Astrocyte of the cerebellum (primary cell): ENCODE measurements around the gene SLC52A1.

Source experiments
- DNase-seq: peaks from one replicate; pipeline ENCODE4 v3.0.0-alpha.2; 2011; ENCODE audit warnings: low read depth
- H3K4me3 ChIP-seq: 2 replicates; pipeline ENCODE4 v1.5.1; 2011; ENCODE audit warnings: mild to moderate bottlenecking, low read depth, low read length, moderate library complexity
- CTCF ChIP-seq: IDR thresholded peaks from 2 replicates; pipeline ENCODE4 v1.5.1; 2012; ENCODE audit warnings: low read length, low read depth, moderate library complexity, mild to moderate bottlenecking; ENCODE audit errors: missing control alignments
- in situ Hi-C: cut with HindIII; loops from 2 replicates; pipeline ENCODE4 v1.10.0; 2017; ENCODE audit warnings: low sequenced_read_pairs

Gene SLC52A1

GRCh38 chr17:4994081-4994595 is 41.1 kb downstream of the SLC52A1 start:
- no peak for DNase-seq
- in situ Hi-C loops, result no loop called here
- no peak for TF ChIP-seq CTCF

GRCh38 chr17:4987767-4988567 is 47.3 kb downstream of the SLC52A1 start:
- in situ Hi-C loops, result no loop called here
- TF ChIP-seq CTCF, result no peak
- peak overlapping the region; percentile 86 for H3K4me3 ChIP-seq
- no peak for DNase-seq

More at GRCh38 chr17:4994081-4994595, 41.1 kb downstream of the SLC52A1 start:
- H3K4me3 ChIP-seq, result no peak overlapping the region

- peak within 1 kb of the TSS; percentile 86 for H3K4me3 ChIP-seq
- peak; percentile 54 for TF ChIP-seq CTCF
- in situ Hi-C loops, result no loop called here
- no peak for DNase-seq
Measured at GRCh38 chr17:4986951-4987766, 48.1 kb downstream of the SLC52A1 start, which contains the start of gene CAMTA2. Gene CAMTA2 (minus strand): TSS chr17:4987675. CDS start chr17:4986222, 1,453 bp downstream.

- TF ChIP-seq CTCF, result no peak
- H3K4me3 ChIP-seq, result peak overlapping the region; percentile 86
- no peak for DNase-seq
- in situ Hi-C loops, result no loop called here
Measured at GRCh38 chr17:4986403-4986802, 48.8 kb downstream of the SLC52A1 start.
